ENCODE measurements around the gene SPOCK1. TPM values are rescaled to one million over a fixed set of nuclear protein-coding genes. Genes with fewer than 3 reads are reported as not detected.

The SPOCK1 gene
- polyA plus RNA-seq, 2 of the 4 experiments (the other 2 are of a cell fraction) = 28.9 to 40.8 TPM

DNA sequence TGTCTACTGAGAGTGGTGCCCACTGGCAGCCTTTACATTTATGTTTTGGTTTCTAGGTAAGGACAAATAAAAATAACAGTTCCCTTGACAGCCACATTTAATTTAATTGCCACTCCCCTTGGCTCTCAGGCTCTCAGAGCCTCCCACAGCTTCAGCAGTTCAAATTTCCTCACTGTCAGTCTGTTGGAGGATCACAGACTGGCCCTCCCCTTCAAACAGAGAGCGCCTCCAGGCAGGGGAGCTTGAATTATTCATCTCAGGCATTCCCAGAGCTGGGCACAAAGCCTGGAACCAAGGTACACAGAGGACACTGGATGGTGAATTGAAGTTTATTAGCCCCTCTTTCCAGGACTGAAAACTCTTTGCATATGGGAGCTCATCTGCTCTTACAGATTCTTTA is 407.7 kb downstream of the SPOCK1 start:
- Histone ChIP-seq H3K9me3 (no peaks in the 10 kb centered on the region), H3K4me3 (no peak overlapping the region), H3K27ac (no peak overlapping the region), H3K4me2 (no peak overlapping the region), H3K4me1 (no peaks in the 10 kb centered on the region)
- ATAC-seq (no peak), FAIRE-seq (no peak), DNase-seq (ENCODE audit: low read depth in 1 of 2, low spot score in 1 of 2) (no peak)
- TF ChIP-seq ESRRA (IDR thresholded peaks at IDR 0.05; ENCODE audit: borderline replicate concordance, low read length) (no peak), HOXB13 (CRISPR knock-in tag; IDR thresholded peaks at IDR 0.05; ENCODE audit: low read depth) (no peak), RCOR1 (IDR thresholded peaks at IDR 0.05; ENCODE audit: low read depth, low read length) (no peak), SREBF2 (IDR thresholded peaks at IDR 0.05) (no peak), TP53 (CRISPR knock-in tag; IDR thresholded peaks at IDR 0.05) (no peak), CBX2 (IDR thresholded peaks at IDR 0.05; ENCODE audit: borderline replicate concordance, low read depth) (no peak), SMC3 (IDR thresholded peaks at IDR 0.05) (no peak), JUN (IDR thresholded peaks at IDR 0.05) (no peak), ZC3H11A (IDR thresholded peaks at IDR 0.05) (no peak)
- TF ChIP-seq, protein P1, sequence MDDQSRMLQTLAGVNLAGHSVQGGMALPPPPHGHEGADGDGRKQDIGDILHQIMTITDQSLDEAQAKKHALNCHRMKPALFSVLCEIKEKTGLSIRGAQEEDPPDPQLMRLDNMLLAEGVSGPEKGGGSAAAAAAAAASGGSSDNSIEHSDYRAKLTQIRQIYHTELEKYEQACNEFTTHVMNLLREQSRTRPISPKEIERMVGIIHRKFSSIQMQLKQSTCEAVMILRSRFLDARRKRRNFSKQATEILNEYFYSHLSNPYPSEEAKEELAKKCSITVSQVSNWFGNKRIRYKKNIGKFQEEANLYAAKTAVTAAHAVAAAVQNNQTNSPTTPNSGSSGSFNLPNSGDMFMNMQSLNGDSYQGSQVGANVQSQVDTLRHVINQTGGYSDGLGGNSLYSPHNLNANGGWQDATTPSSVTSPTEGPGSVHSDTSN (IDR thresholded peaks at IDR 0.05) = no peak
- ChIA-PET POLR2A (no interaction called here), CTCF (interaction anchor here (0.7 to 1.9 kb wide), 3 partner anchors 13 to 229 kb away, joined by 3 to 8 read pairs (median 3); no protein-coding TSS in a partner anchor)
- WGBS (ENCODE audit: missing lambda C conversion rate) = 33% methylated on average over 1 of the region's 1 CpG

DNA sequence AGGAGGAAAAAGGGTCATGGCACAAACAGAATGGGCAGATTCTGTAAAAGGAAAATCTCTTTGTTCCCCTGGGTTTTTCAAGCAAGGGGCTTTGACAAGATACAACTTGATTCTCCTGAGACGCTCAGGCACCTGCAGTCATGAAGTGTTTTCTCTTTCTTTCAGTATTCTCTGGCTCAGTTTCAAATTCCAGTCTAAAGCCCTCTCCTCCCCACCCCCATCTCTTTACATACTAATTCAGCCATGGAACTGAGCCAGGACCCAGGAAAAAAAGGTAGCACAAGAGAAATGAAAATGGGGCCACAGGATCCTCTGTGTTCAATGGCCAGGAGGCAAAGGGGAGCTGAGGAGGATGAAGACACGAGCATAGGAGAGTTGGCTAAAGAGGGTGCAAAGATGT is 408.4 kb downstream of the SPOCK1 start:
- TF ChIP-seq SREBF2 (IDR thresholded peaks at IDR 0.05) = no peak
- TF ChIP-seq, protein P2, sequence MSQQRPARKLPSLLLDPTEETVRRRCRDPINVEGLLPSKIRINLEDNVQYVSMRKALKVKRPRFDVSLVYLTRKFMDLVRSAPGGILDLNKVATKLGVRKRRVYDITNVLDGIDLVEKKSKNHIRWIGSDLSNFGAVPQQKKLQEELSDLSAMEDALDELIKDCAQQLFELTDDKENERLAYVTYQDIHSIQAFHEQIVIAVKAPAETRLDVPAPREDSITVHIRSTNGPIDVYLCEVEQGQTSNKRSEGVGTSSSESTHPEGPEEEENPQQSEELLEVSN (IDR thresholded peaks at IDR 0.05; ENCODE audit: borderline replicate concordance, low read depth) = no peak
- no peak for TF ChIP-seq ZNF302 (CRISPR knock-in tag; IDR thresholded peaks at IDR 0.05)
- no peak for TF ChIP-seq HEYL (CRISPR knock-in tag; IDR thresholded peaks at IDR 0.05)
- no peaks in the 10 kb centered on the region for H3K4me1 ChIP-seq
- ChIA-PET CTCF (interaction anchor here (1.1 to 1.9 kb wide), 2 partner anchors 15 to 230 kb away, joined by 3 to 8 read pairs; no protein-coding TSS in a partner anchor), POLR2A (no interaction called here)
- H3K9me3 ChIP-seq = no peaks in the 10 kb centered on the region
- DNase-seq (ENCODE audit: low read depth in 1 of 2, low spot score in 1 of 2) (no peak), ATAC-seq (no peak), FAIRE-seq (no peak)
- WGBS (ENCODE audit: missing lambda C conversion rate) = 62% methylated on average over 2 of the region's 2 CpGs
- H3K4me2 ChIP-seq = no peak overlapping the region
- H3K4me3 ChIP-seq = no peak overlapping the region
- H3K27ac ChIP-seq = no peak overlapping the region

DNA sequence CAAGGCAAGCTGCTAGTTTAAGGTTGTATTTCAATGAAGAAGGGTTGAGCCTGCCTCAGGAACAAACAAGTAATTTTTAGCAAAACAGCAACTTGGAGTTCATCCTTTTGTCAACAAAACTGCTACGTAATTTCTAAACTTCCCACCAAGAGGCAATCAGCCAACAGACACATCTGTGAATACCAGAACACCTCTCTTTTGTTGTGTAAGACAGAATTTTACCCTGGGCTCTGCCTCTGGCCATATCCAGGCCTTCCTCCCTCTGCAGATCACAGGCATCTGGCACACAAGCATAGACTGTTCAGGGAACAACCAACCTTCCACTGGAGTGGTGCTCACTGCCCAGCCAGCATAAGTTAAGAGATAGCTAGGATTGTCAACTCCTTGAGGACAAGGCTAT is 409.0 kb downstream of the SPOCK1 start:
- no peak for DNase-seq (ENCODE audit: low read depth in 1 of 2, low spot score in 1 of 2)
- ATAC-seq = no peak
- Histone ChIP-seq H3K27ac (no peak overlapping the region), H3K4me1 (no peaks in the 10 kb centered on the region), H3K4me3 (no peak overlapping the region), H3K4me2 (no peak overlapping the region), H3K9me3 (no peaks in the 10 kb centered on the region)
- no peak for TF ChIP-seq RARB (CRISPR knock-in tag; IDR thresholded peaks at IDR 0.05)
- TF ChIP-seq JUN (IDR thresholded peaks at IDR 0.05) = no peak
- TF ChIP-seq CHD2 (IDR thresholded peaks at IDR 0.05; ENCODE audit: low read length, partially characterized antibody) = no peak
- no peak for TF ChIP-seq HOXA7 (CRISPR knock-in tag; IDR thresholded peaks at IDR 0.05)
- no peak for TF ChIP-seq ZC3H11A (IDR thresholded peaks at IDR 0.05)
- TF ChIP-seq CBX8 (IDR thresholded peaks at IDR 0.05) = no peak
- no peak for TF ChIP-seq EHMT2 (IDR thresholded peaks at IDR 0.05; ENCODE audit: low read depth)
- TF ChIP-seq RFX5 (IDR thresholded peaks at IDR 0.05) = no peak
- TF ChIP-seq MAZ (IDR thresholded peaks at IDR 0.05; ENCODE audit: borderline replicate concordance, low read depth, low read length) = no peak
- TF ChIP-seq, protein P3, sequence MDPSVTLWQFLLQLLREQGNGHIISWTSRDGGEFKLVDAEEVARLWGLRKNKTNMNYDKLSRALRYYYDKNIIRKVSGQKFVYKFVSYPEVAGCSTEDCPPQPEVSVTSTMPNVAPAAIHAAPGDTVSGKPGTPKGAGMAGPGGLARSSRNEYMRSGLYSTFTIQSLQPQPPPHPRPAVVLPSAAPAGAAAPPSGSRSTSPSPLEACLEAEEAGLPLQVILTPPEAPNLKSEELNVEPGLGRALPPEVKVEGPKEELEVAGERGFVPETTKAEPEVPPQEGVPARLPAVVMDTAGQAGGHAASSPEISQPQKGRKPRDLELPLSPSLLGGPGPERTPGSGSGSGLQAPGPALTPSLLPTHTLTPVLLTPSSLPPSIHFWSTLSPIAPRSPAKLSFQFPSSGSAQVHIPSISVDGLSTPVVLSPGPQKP (IDR thresholded peaks at IDR 0.05; ENCODE audit: low read depth, low read length) = no peak
- TF ChIP-seq ZNF302 (CRISPR knock-in tag; IDR thresholded peaks at IDR 0.05) = no peak
- TF ChIP-seq POLR2AphosphoS2 (conservative IDR thresholded peaks at IDR 0.05; ENCODE audit: low read length) = no peak
- TF ChIP-seq NFE2L2 (conservative IDR thresholded peaks at IDR 0.05; ENCODE audit: low read length) = no peak
- TF ChIP-seq RNF2 (IDR thresholded peaks at IDR 0.05; ENCODE audit: borderline replicate concordance, low read depth) = no peak
- no peak for TF ChIP-seq NR3C1 (IDR thresholded peaks at IDR 0.05)
- no peak for TF ChIP-seq CBX2 (IDR thresholded peaks at IDR 0.05; ENCODE audit: borderline replicate concordance, low read depth)
- TF ChIP-seq MAFK (IDR thresholded peaks at IDR 0.05; ENCODE audit: partially characterized antibody) = no peak
- TF ChIP-seq RCOR1 (IDR thresholded peaks at IDR 0.05; ENCODE audit: low read depth, low read length) = no peak
- no peak for FAIRE-seq
- ChIA-PET CTCF (interaction anchor here (1.9 kb wide), 1 partner anchor 15 kb away, joined by 8 read pairs; no protein-coding TSS in a partner anchor), POLR2A (no interaction called here)
- WGBS (ENCODE audit: missing lambda C conversion rate) = 0% methylated on average over 1 of the region's 1 CpG
